Hematopoietic multipotent progenitor cell treated with erythropoietin and hydrocortisone succinate and interleukin-3 and kit ligand, for 4 days (in vitro differentiated cells): Measurements from ENCODE around the gene AUP1.

Experiments
- DNase-seq: peaks from one replicate; pipeline ENCODE4 v3.0.0-alpha.2; 2015

The AUP1 gene

GRCh38 chr2:74511104-74511989, 18.2 kb downstream of the AUP1 start:
- DNase-seq, result no peak

GRCh38 chr2:74510272-74510671, 19.2 kb downstream of the AUP1 start:
- DNase-seq, result no peak

- DNase-seq, result peak; percentile 40
Observed at GRCh38 chr2:74507926-74508520, 21.5 kb downstream of the AUP1 start.

GRCh38 chr2:74507145-74507925, 22.2 kb downstream of the AUP1 start, which contains the start of gene PCGF1:
TSS of gene PCGF1 (minus strand) at chr2:74507695. CDS start at chr2:74507668, 27 bp downstream.
- peak; percentile 99 for DNase-seq

- no peak for DNase-seq
Observed at GRCh38 chr2:74505448-74506246, 23.9 kb downstream of the AUP1 start.

- DNase-seq, result no peak
Observed at GRCh38 chr2:74504591-74504990, 24.9 kb downstream of the AUP1 start.

- DNase-seq, result no peak
Observed at GRCh38 chr2:74503506-74504475, 25.7 kb downstream of the AUP1 start.

- peak; percentile 90 for DNase-seq
Observed at GRCh38 chr2:74502720-74503505, 26.6 kb downstream of the AUP1 start.

GRCh38 chr2:74502147-74502719, 27.3 kb downstream of the AUP1 start:
- no peak for DNase-seq

- DNase-seq, result no peak
Observed at GRCh38 chr2:74501335-74502071, 28.0 kb downstream of the AUP1 start.

GRCh38 chr2:74500578-74500946, 28.9 kb downstream of the AUP1 start:
- no peak for DNase-seq

GRCh38 chr2:74499940-74500577, 29.4 kb downstream of the AUP1 start:
- DNase-seq, result no peak

- peak; percentile 68 for DNase-seq
Observed at GRCh38 chr2:74499267-74499939, 30.1 kb downstream of the AUP1 start, which contains the start of gene LBX2. TSS of gene LBX2 (minus strand) at chr2:74499603. CDS start at chr2:74499537, 66 bp downstream.

- peak; percentile 66 for DNase-seq
Observed at GRCh38 chr2:74498500-74499266, 30.8 kb downstream of the AUP1 start.

GRCh38 chr2:74497777-74498499, 31.6 kb downstream of the AUP1 start:
- peak; percentile 56 for DNase-seq

GRCh38 chr2:74496997-74497776, 32.3 kb downstream of the AUP1 start:
- DNase-seq, result no peak
